H1 (cell line): Measurements from ENCODE around the gene NUDT3.

Source experiments
- BACH1 ChIP-seq: IDR thresholded peaks from 2 replicates; pipeline ENCODE4 v1.6.1; 2012; ENCODE audit warnings: low read length, improper control_type of control experiment
- CHD1 ChIP-seq: IDR thresholded peaks from 2 replicates; pipeline ENCODE4 v1.6.1; 2012; ENCODE audit warnings: low read depth, low read length, improper control_type of control experiment
- GABPA ChIP-seq: IDR thresholded peaks from 2 replicates; pipeline ENCODE4 v1.6.1; 2011; ENCODE audit warnings: mild to moderate bottlenecking, low read length, moderate library complexity, borderline replicate concordance; ENCODE audit not compliant: insufficient read depth
- POLR2A ChIP-seq, 2 experiments: IDR thresholded peaks; 1 replicate in 1 of 2; 2 replicates in 1 of 2; pipeline ENCODE4 v1.6.1; 2011; ENCODE audit warnings: low read depth in 2 of 2, low read length in 2 of 2, mild to moderate bottlenecking in 2 of 2; ENCODE audit errors: control extremely low read depth in 1 of 2
- POLR2AphosphoS5 ChIP-seq: IDR thresholded peaks from 2 replicates; pipeline ENCODE4 v1.6.1; 2011; ENCODE audit warnings: low read depth, low read length
- RAD21 ChIP-seq, 2 experiments: IDR thresholded peaks in 1 of 2; conservative IDR thresholded peaks in 1 of 2; 2 replicates each; pipeline ENCODE4 v1.6.1; 2011; ENCODE audit warnings: low read depth in 2 of 2, low read length in 2 of 2, improper control_type of control experiment in 1 of 2, inconsistent platforms in 1 of 2, mild to moderate bottlenecking in 1 of 2, moderate library complexity in 1 of 2
- YY1 ChIP-seq: IDR thresholded peaks from 2 replicates; pipeline ENCODE4 v1.6.1; 2011; ENCODE audit warnings: low read depth, mild to moderate bottlenecking, low read length
- ZNF274 ChIP-seq: IDR thresholded peaks from 2 replicates; pipeline ENCODE4 v1.7.0; 2012; ENCODE audit warnings: low read length, borderline replicate concordance; ENCODE audit errors: extremely low read depth
- TF ChIP-seq, protein P1 (sequence below), 3 experiments: IDR thresholded peaks; 1 replicate in 2 of 3; 2 replicates in 1 of 3; pipeline versions ENCODE4 v1.5.1 to v1.6.1; 2011; ENCODE audit warnings: low read length in 3 of 3, mild to moderate bottlenecking in 3 of 3, inconsistent platforms in 2 of 3, low read depth in 1 of 3, moderate library complexity in 1 of 3; ENCODE audit not compliant: insufficient read depth in 1 of 3; ENCODE audit errors: control extremely low read depth in 1 of 3
- TF ChIP-seq, protein P2 (sequence below): IDR thresholded peaks from 2 replicates; pipeline ENCODE4 v1.6.1; 2012; ENCODE audit warnings: inconsistent platforms
- TF ChIP-seq, protein P3 (sequence below): IDR thresholded peaks from 2 replicates; pipeline ENCODE4 v1.6.1; 2012; ENCODE audit warnings: low read length, inconsistent platforms

DNA sequence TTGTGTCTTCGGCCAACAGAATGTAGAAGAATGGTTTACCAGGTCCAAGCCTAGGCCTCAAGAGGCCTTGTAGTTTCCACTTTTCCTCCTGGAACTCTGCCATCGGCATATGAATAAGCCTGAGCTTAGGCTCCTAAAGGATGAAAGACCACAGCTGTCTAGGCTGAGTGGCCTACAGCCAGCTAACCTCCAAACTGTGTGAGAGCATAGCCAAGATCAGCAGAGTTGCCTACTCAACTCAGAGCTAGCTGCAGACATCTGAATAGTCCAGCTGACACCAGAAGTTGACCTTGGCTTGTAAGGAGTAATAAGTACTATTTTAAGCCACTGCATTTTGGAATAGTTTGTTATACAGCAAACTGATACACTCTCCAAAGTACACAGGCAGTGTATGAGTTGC is 91.1 kb downstream of the NUDT3 start:
- no peak for TF ChIP-seq BACH1
- no peak for TF ChIP-seq RAD21 (IDR thresholded peaks at IDR 0.05 in 1 of 2, conservative IDR thresholded peaks at IDR 0.05 in 1 of 2; ENCODE audit: low read depth in 2 of 2, low read length in 2 of 2)
- TF ChIP-seq YY1: no peak
- TF ChIP-seq, protein P1, sequence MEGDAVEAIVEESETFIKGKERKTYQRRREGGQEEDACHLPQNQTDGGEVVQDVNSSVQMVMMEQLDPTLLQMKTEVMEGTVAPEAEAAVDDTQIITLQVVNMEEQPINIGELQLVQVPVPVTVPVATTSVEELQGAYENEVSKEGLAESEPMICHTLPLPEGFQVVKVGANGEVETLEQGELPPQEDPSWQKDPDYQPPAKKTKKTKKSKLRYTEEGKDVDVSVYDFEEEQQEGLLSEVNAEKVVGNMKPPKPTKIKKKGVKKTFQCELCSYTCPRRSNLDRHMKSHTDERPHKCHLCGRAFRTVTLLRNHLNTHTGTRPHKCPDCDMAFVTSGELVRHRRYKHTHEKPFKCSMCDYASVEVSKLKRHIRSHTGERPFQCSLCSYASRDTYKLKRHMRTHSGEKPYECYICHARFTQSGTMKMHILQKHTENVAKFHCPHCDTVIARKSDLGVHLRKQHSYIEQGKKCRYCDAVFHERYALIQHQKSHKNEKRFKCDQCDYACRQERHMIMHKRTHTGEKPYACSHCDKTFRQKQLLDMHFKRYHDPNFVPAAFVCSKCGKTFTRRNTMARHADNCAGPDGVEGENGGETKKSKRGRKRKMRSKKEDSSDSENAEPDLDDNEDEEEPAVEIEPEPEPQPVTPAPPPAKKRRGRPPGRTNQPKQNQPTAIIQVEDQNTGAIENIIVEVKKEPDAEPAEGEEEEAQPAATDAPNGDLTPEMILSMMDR (IDR thresholded peaks at IDR 0.05; ENCODE audit: control extremely low read depth in 1 of 3, insufficient read depth in 1 of 3, low read depth in 1 of 3, low read length in 3 of 3): no peak
- TF ChIP-seq, protein P2, sequence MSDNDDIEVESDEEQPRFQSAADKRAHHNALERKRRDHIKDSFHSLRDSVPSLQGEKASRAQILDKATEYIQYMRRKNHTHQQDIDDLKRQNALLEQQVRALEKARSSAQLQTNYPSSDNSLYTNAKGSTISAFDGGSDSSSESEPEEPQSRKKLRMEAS: no peak
- TF ChIP-seq GABPA: no peak
- TF ChIP-seq ZNF274: no peak
- TF ChIP-seq CHD1: no peak
- TF ChIP-seq POLR2A (IDR thresholded peaks at IDR 0.05; ENCODE audit: control extremely low read depth in 1 of 2, low read depth in 2 of 2, low read length in 2 of 2): no peak
- TF ChIP-seq, protein P3, sequence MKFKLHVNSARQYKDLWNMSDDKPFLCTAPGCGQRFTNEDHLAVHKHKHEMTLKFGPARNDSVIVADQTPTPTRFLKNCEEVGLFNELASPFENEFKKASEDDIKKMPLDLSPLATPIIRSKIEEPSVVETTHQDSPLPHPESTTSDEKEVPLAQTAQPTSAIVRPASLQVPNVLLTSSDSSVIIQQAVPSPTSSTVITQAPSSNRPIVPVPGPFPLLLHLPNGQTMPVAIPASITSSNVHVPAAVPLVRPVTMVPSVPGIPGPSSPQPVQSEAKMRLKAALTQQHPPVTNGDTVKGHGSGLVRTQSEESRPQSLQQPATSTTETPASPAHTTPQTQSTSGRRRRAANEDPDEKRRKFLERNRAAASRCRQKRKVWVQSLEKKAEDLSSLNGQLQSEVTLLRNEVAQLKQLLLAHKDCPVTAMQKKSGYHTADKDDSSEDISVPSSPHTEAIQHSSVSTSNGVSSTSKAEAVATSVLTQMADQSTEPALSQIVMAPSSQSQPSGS: no peak
- no peak for TF ChIP-seq POLR2AphosphoS5
